NCI-H446 (cell line): ENCODE measurements around the gene WNT11.

Experiments used
- DNase-seq, 2 experiments: peaks; one replicate each; lab custom pipeline; 2025; lab: John Stamatoyannopoulos, UW

Gene WNT11

GRCh38 chr11:76174330-76174729, 32.0 kb downstream of the WNT11 start:
- DNase-seq = no peak

DNA sequence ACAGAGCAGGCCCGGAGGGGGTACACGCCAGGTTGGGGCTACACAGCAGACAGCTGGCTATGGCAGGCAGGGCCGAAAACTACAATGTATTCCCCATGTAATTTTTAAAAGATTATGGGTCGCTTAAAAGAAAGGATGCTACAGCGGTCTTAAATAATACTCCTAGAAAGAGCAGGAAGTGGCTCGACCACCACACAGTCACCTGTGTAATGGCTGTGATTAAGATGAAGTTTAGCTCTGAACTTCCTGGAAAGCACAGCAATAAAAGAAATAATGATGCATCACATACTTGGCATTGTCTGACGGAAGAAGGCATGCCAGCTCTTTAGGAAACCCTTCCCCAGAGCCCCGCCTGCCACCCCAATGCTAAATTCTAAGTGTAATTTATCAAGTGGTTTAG, 32.6 kb downstream of the WNT11 start:
- no peak for DNase-seq

GRCh38 chr11:76172583-76172982, 33.7 kb downstream of the WNT11 start:
- DNase-seq = peak; percentile 72 to 74

- DNase-seq = no peak
These were observed 35.8 kb downstream of the WNT11 start for GRCh38 chr11:76170468-76170867.

DNA sequence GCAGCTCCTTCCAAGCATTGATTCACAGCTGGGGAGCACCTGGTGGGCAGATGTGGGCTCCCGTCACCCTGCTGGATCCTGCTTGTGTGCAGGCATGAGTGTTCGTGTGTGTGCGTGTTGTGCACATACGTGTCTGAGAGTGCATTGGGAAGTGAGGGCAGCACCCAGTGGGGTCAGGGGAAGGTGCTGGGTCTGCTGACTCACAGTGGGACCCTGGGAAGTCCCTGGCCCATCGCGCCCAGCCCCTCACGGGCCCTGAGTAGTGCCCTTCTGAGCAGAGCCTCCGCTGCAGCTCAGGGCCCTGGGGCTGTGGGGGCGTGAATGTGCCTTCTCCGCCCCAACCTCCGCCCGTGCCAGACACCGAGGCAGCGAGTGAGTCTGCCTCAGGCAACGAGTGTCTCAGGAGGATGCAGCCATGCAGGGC, 36.8 kb downstream of the WNT11 start:
- no peak for DNase-seq

DNA sequence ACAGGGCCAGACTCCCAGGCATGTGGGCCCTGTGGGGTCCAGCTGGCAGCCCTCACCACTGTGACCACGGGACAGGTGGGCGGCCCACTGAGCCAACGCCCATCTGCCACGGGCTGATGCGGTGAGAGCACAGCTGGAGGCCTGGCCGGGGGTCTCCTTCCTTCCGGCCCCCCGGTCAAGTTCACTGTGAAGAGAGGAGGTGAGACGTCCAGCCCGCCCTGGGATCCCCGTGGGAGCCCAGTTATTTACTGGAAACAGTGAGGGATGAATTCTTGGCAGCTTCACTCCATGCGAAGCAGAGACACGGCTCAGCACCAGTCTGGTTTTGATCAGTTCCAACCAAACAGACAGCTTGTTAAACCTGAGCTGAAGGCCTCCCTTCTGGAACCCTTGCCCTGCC, 38.7 kb downstream of the WNT11 start:
- peak in 1 of 2 experiments; percentile 61 for DNase-seq

- DNase-seq = no peak
These were observed 40.0 kb downstream of the WNT11 start for GRCh38 chr11:76166314-76166713.

- DNase-seq = no peak
These were observed 41.2 kb downstream of the WNT11 start for GRCh38 chr11:76164861-76165751.

DNA sequence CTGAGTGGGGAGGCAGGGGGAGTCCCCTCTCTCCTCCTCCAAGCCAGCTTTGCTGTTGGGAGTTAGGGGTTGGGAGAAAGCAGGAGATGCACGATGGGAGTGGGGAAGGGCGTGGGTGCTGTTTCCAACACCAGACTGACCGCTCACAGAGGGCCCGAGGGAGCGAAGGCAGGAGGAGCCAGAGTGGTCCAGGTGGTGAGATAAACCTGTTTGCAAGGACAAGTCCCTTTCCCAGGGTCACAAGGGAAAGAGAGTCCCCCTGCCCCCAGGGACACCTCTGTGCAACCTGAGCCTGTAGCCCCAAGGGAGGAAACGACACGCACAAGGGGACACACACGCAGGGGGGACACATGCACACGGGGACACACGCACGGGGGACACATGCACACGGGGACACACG, 42.2 kb downstream of the WNT11 start:
- DNase-seq = no peak

DNA sequence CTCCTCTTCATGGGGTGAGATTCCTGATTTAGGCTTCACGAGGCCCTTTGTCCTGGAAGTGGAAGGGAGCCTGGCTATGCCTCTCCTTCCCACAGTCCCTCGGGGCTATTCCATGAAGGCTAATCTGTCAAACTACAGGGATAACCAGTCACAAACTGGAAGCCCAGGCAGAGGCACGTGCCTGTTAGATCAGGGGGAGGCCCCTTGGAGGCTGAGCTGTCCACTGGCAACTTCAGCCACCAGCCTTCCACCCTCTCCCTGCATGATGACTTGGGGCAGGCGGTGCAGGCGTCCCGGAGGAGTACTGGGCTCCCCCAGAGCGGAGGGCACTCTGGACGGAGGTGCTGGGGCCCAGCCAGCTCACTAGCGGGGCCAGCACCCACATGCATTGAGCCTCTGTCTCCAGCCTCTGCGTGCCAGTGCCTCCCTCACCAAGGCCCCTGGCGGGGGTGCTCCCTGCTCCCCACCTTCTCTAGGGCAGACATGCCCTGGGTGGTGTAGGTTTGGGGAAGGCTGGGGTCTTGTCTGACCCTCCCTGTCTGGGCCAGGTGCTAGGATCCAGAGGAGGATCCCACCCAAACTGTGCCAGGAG, 42.9 kb downstream of the WNT11 start:
- DNase-seq = no peak

DNA sequence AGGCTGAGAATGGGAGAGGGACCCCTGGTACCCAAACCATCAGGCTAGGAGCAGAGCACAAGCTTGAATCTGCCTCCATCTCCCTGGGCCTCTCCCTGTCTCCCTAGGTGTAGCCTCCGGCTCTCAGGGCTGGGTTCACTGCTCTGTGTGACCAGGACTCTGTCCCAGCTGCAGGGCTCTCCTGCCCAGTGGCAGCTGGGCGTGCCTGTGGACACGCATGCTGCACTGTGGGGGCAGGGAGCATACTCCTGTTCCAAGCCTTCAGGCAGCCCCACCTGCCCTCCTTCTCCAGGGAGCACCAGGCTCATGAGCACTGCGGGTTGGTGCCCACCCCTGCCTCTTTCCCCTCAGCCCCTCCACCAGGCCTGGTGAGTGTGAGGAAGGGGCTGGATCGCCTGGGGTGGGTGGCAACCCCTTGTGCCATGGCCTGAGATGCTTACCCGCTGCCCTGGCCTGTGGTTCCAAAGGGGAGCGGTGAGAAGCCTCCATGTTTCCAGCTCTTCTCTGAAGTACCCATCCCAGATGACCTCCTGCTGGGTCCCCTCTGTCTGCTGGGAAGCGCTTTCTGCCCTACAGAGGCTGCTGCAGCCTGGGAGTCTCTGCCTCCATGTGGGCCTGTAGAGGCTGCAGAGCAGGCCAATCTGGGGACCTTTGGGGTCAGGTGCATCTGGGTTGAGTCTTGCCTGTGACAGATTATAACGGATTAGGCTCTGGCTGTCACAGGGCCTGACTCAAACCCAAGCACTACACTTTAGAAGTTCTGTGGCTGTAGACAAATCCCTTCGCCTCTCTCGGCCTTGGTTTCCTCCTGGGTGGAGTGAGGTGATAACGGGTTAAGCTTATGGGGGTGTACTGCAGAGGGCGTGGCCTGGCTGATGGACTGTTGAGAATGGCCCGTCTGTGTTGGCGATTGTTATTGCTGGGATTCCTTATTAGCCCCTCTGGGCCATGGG, 43.7 kb downstream of the WNT11 start:
- DNase-seq = peak in 1 of 2 experiments; percentile 43

- DNase-seq = peak; percentile 71 to 87
These were observed 44.9 kb downstream of the WNT11 start for GRCh38 chr11:76161261-76161961.

- DNase-seq = no peak
These were observed 45.4 kb downstream of the WNT11 start for GRCh38 chr11:76160856-76161255.

GRCh38 chr11:76159983-76160661, 46.2 kb downstream of the WNT11 start:
- peak in 1 of 2 experiments; percentile 56 for DNase-seq

- no peak for DNase-seq
These were observed 46.9 kb downstream of the WNT11 start for GRCh38 chr11:76159303-76159937.

DNA sequence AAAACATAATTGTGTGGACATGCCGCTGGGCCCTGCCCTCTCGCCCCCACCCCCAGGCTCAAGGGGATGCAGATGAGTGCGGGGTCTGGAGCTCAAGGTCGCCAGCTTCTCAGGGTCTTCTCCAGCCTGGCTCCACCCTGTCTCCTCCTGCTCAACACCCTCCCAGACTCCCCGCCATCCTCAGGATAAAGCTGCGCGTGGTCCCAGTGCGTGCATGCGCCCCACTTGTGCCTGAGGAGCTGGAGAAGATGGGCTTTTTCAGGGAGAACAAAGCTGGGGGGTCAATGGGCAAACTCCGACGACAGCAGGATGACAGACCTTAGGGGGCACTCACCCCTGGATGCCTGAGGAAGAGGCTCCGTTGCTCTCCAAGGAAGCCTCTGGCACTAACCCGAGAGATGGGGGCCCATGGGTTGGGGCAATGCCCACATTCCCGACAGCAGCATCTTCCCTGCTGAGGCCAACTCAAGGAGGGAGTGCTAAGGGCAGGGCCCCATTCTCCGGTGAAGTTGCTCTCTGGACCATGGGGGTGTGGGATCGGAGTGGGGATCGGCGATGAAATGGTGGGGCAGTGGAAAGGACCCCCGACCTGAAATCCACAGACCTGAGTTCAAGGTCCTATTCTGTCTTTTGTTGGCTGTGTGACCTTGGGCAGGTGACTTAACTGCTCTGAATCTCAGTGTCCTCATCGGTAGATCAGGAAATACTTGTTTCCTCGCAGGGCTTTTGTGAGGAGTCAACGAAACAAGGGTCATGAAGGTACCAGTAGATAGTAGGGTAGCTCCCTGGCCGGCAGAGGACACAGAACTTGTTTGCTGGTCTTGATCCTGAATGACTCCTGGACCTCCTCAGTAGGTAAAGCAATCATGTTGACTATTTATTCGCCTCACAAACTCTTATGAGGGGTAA, 47.7 kb downstream of the WNT11 start:
- DNase-seq = no peak

DNA sequence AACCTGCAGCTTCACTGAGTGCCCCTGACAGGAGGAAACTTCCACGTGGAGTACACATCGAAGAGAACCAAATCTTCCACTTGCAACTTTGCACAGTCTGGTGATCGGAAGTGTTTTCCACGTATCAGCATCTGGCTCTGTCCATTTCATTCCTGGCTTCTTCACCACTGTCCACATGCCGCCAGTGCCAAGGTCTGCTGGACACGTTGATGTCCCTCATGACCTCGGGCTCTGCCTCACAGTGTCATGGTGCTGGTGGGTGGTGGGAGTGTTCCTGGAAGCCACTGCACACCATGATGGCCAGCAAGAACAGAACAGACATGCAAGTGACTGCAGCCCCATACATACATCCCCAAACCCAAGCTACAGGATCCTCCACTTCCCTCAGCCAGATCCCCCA, 48.4 kb downstream of the WNT11 start:
- DNase-seq = no peak

DNA sequence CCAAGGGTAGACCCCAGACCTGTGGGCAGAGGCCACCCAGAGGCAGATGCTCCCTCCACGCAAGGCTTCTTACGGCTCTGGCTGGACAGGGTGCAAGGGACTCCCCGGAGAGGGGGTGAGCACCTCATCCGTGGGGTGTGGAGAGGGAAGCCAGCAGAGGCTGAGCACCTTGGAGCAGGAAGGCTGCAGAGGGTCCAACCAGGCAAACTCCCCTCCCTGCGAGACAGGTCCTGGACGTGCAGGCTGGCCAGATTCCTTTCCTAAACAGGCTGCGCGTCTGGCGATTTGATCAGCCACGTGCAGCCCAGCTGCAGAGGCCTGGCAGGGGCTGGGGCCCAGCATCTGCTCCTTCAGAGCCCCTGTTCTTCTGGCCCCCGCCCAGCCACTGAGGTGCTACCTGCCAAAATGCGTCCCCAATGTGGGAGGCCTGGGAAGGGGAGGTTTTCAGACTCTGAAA, 49.3 kb downstream of the WNT11 start:
- peak in 1 of 2 experiments; percentile 38 for DNase-seq

GRCh38 chr11:76155500-76156227, 50.6 kb downstream of the WNT11 start:
- no peak for DNase-seq
